ENCODE results near the gene KIFC3. TPM values are rescaled to one million over a fixed set of nuclear protein-coding genes. Genes with fewer than 3 reads are reported as not detected.

Gene KIFC3
- total RNA-seq, 2 experiments from 2014 or later = 0.47 TPM; not detected in 1

- no peak for DNase-seq
- no peak for ATAC-seq
- Mint-ChIP-seq H3K4me1 (no peaks in the 10 kb centered on the region), H3K27ac (no peak overlapping the region), H3K27me3 (no peaks in the 10 kb centered on the region), H3K36me3 (no peaks in the 10 kb centered on the region), H3K4me3 (no peak overlapping the region), H3K9me3 (ENCODE audit: low read depth) (no peaks in the 10 kb centered on the region)
- CTCF ChIA-PET = interaction anchor here (1.5 kb wide), 1 partner anchor 12 kb away, joined by 4 read pairs; no protein-coding TSS in a partner anchor
Measured at GRCh38 chr16:57769541-57770145, 32.6 kb downstream of the KIFC3 start.

GRCh38 chr16:57766714-57767348 is 35.5 kb downstream of the KIFC3 start:
- CTCF ChIA-PET = interaction anchor here (1.4 to 2.9 kb wide), 2 partner anchors 10 to 50 kb away, joined by 4 to 11 read pairs; no protein-coding TSS in a partner anchor

GRCh38 chr16:57765160-57765728 is 37.0 kb downstream of the KIFC3 start:
- CTCF ChIA-PET = interaction anchor here (2.9 kb wide), 1 partner anchor 8 kb away, joined by 11 read pairs; no protein-coding TSS in a partner anchor
- DNase-seq (no peak), ATAC-seq (no peak)
- no peaks in the 10 kb centered on the region for H3K9me3 Mint-ChIP-seq (ENCODE audit: low read depth)
- H3K4me1 Mint-ChIP-seq = peaks cover 3% of the 10 kb centered on the region
- H3K27me3 Mint-ChIP-seq = no peaks in the 10 kb centered on the region
- no peak overlapping the region for H3K27ac Mint-ChIP-seq
- H3K36me3 Mint-ChIP-seq = no peaks in the 10 kb centered on the region
- H3K4me3 Mint-ChIP-seq = no peak overlapping the region

More at GRCh38 chr16:57766714-57767348, 35.5 kb downstream of the KIFC3 start:
- no peak for DNase-seq
- Mint-ChIP-seq H3K27me3 (no peaks in the 10 kb centered on the region), H3K27ac (no peak overlapping the region), H3K9me3 (ENCODE audit: low read depth) (no peaks in the 10 kb centered on the region), H3K4me3 (no peak overlapping the region), H3K4me1 (peaks cover 3% of the 10 kb centered on the region), H3K36me3 (no peaks in the 10 kb centered on the region)
- ATAC-seq = no peak

GRCh38 chr16:57764341-57765159 is 37.7 kb downstream of the KIFC3 start:
- ATAC-seq (peak; percentile 79), DNase-seq (peak; percentile 52)
- Mint-ChIP-seq H3K27ac (no peak overlapping the region), H3K36me3 (no peaks in the 10 kb centered on the region), H3K4me3 (no peak overlapping the region), H3K27me3 (no peaks in the 10 kb centered on the region), H3K4me1 (peaks cover 3% of the 10 kb centered on the region), H3K9me3 (ENCODE audit: low read depth) (no peaks in the 10 kb centered on the region)
- CTCF ChIA-PET = no interaction called here

GRCh38 chr16:57764006-57764340 is 38.3 kb downstream of the KIFC3 start:
- Mint-ChIP-seq H3K27me3 (no peaks in the 10 kb centered on the region), H3K9me3 (ENCODE audit: low read depth) (no peaks in the 10 kb centered on the region), H3K4me1 (peaks cover 3% of the 10 kb centered on the region), H3K36me3 (no peaks in the 10 kb centered on the region), H3K4me3 (no peak overlapping the region), H3K27ac (no peak overlapping the region)
- CTCF ChIA-PET = no interaction called here
- DNase-seq = no peak
- no peak for ATAC-seq

GRCh38 chr16:57763285-57764005 is 38.8 kb downstream of the KIFC3 start:
- Mint-ChIP-seq H3K9me3 (ENCODE audit: low read depth) (no peaks in the 10 kb centered on the region), H3K27me3 (no peaks in the 10 kb centered on the region), H3K27ac (no peak overlapping the region), H3K4me3 (no peak overlapping the region), H3K36me3 (no peaks in the 10 kb centered on the region), H3K4me1 (peaks cover 6% of the 10 kb centered on the region)
- ATAC-seq (no peak), DNase-seq (no peak)
- CTCF ChIA-PET = no interaction called here

- no peaks in the 10 kb centered on the region for H3K9me3 Mint-ChIP-seq (ENCODE audit: low read depth)
- ATAC-seq = no peak
Measured at GRCh38 chr16:57762365-57763040, 39.8 kb downstream of the KIFC3 start.

GRCh38 chr16:57761957-57762356 is 40.3 kb downstream of the KIFC3 start:
- no peak for ATAC-seq

More at GRCh38 chr16:57762365-57763040, 39.8 kb downstream of the KIFC3 start:
- Mint-ChIP-seq H3K36me3 (no peaks in the 10 kb centered on the region), H3K4me3 (no peak overlapping the region), H3K27me3 (no peaks in the 10 kb centered on the region), H3K4me1 (peaks cover 6% of the 10 kb centered on the region), H3K27ac (no peak overlapping the region)
- CTCF ChIA-PET = no interaction called here
- DNase-seq = no peak

GRCh38 chr16:57761301-57761700 is 41.0 kb downstream of the KIFC3 start:
- Mint-ChIP-seq H3K27me3 (no peaks in the 10 kb centered on the region), H3K4me1 (peaks cover 8% of the 10 kb centered on the region), H3K9me3 (ENCODE audit: low read depth) (no peaks in the 10 kb centered on the region), H3K27ac (no peak overlapping the region), H3K4me3 (no peak overlapping the region), H3K36me3 (no peaks in the 10 kb centered on the region)
- ATAC-seq (no peak), DNase-seq (no peak)
- CTCF ChIA-PET = no interaction called here

More at GRCh38 chr16:57761957-57762356, 40.3 kb downstream of the KIFC3 start:
- CTCF ChIA-PET = no interaction called here
- peaks cover 8% of the 10 kb centered on the region for H3K4me1 Mint-ChIP-seq
- DNase-seq = no peak
- no peaks in the 10 kb centered on the region for H3K27me3 Mint-ChIP-seq
- no peaks in the 10 kb centered on the region for H3K9me3 Mint-ChIP-seq (ENCODE audit: low read depth)
- H3K4me3 Mint-ChIP-seq = no peak overlapping the region
- no peak overlapping the region for H3K27ac Mint-ChIP-seq
- no peaks in the 10 kb centered on the region for H3K36me3 Mint-ChIP-seq

GRCh38 chr16:57760357-57761160 is 41.7 kb downstream of the KIFC3 start:
- H3K36me3 Mint-ChIP-seq = no peaks in the 10 kb centered on the region
- no peaks in the 10 kb centered on the region for H3K9me3 Mint-ChIP-seq (ENCODE audit: low read depth)
- no peaks in the 10 kb centered on the region for H3K27me3 Mint-ChIP-seq
- no peak for DNase-seq
- H3K4me1 Mint-ChIP-seq = peaks cover 8% of the 10 kb centered on the region
- no peak overlapping the region for H3K27ac Mint-ChIP-seq
- CTCF ChIA-PET = no interaction called here
- no peak overlapping the region for H3K4me3 Mint-ChIP-seq
- ATAC-seq = no peak

- Mint-ChIP-seq H3K27ac (no peak overlapping the region), H3K27me3 (no peaks in the 10 kb centered on the region), H3K4me1 (peaks cover 8% of the 10 kb centered on the region), H3K36me3 (no peaks in the 10 kb centered on the region), H3K9me3 (ENCODE audit: low read depth) (no peaks in the 10 kb centered on the region), H3K4me3 (no peak overlapping the region)
- no peak for DNase-seq
- no peak for ATAC-seq
- CTCF ChIA-PET = no interaction called here
Measured at GRCh38 chr16:57759541-57760356, 42.5 kb downstream of the KIFC3 start.
